DOHH2 (cell line): Measurements from ENCODE around the gene ELOVL2.
"Not testable (repeated sequence)": the region's sequence is repeated elsewhere in the genome, so short reads cannot be mapped to it uniquely, and the experiment has no call there.

Source experiments
- H3F3A ChIP-seq: fragments of 200-600 bp; sonication (generic), shearing (Covaris generic); 2 replicates; pipeline ENCODE4 v1.6.0; 2016; ENCODE audit warnings: antibody characterized with exemption, mild to moderate bottlenecking; ENCODE audit not compliant: control insufficient read depth, insufficient read depth
- H3K27ac ChIP-seq: fragments of 200-600 bp; sonication (generic); 2 replicates; pipeline ENCODE4 v1.5.1; 2014; ENCODE audit warnings: low read depth, mild to moderate bottlenecking, low read length, moderate library complexity
- H3K27me3 ChIP-seq: fragments of 200-600 bp; sonication (generic); 2 replicates; pipeline ENCODE4 v1.6.1; 2014; ENCODE audit warnings: mild to moderate bottlenecking, low read length, mixed read lengths; ENCODE audit not compliant: control insufficient read depth
- H3K36me3 ChIP-seq: fragments of 200-600 bp; sonication (generic); 2 replicates; pipeline ENCODE4 v1.6.1; 2014; ENCODE audit warnings: mild to moderate bottlenecking, low read length, moderate library complexity, mixed read lengths; ENCODE audit not compliant: control insufficient read depth
- H3K4me1 ChIP-seq: fragments of 200-600 bp; sonication (generic); 2 replicates; pipeline ENCODE4 v1.6.1; 2014; ENCODE audit warnings: mild to moderate bottlenecking, low read length, mixed read lengths; ENCODE audit not compliant: control insufficient read depth
- H3K4me2 ChIP-seq: fragments of 200-600 bp; sonication (generic); 2 replicates; pipeline ENCODE4 v1.6.0; 2014; ENCODE audit warnings: mild to moderate bottlenecking, low read length, moderate library complexity
- H3K4me3 ChIP-seq: fragments of 200-600 bp; sonication (generic); 2 replicates; pipeline ENCODE4 v1.5.1; 2014; ENCODE audit warnings: mild to moderate bottlenecking, low read length, mixed read lengths
- H3K79me2 ChIP-seq: fragments of 200-600 bp; sonication (generic); 2 replicates; pipeline ENCODE4 v1.6.1; 2014; ENCODE audit warnings: mild to moderate bottlenecking, low read length, mixed read lengths; ENCODE audit not compliant: control insufficient read depth
- H3K9me2 ChIP-seq: fragments of 200-600 bp; sonication (generic); replicated peaks from 2 replicates; pipeline ENCODE4 v1.6.1; 2014; ENCODE audit warnings: mild to moderate bottlenecking, low read length, mixed read lengths; ENCODE audit not compliant: control insufficient read depth
- H3K9me3 ChIP-seq: fragments of 200-600 bp; sonication (generic); 2 replicates; pipeline ENCODE4 v1.6.1; 2014; ENCODE audit warnings: antibody characterized with exemption, low read length, mixed read lengths; ENCODE audit not compliant: control insufficient read depth, insufficient read depth
- H4K20me1 ChIP-seq: fragments of 200-600 bp; sonication (generic); 2 replicates; pipeline ENCODE4 v1.6.0; 2014; ENCODE audit warnings: low read depth, mild to moderate bottlenecking, antibody characterized with exemption, low read length, moderate library complexity; ENCODE audit not compliant: control insufficient read depth, insufficient read depth
- EZH2phosphoT487 ChIP-seq: fragments of 200-600 bp; sonication (generic); IDR thresholded peaks from 2 replicates; pipeline ENCODE4 v1.6.1; 2017; ENCODE audit warnings: borderline replicate concordance, mild to moderate bottlenecking, antibody characterized with exemption, low read length, moderate library complexity, mixed read lengths
- TF ChIP-seq, protein P1 (sequence below): fragments of 200-600 bp; sonication (generic); IDR thresholded peaks from one replicate; pipeline ENCODE4 v1.5.1; 2014; ENCODE audit warnings: antibody characterized with exemption, mild to moderate bottlenecking, low read depth, low read length; ENCODE audit not compliant: poor library complexity, severe bottlenecking

The ELOVL2 gene

DNA sequence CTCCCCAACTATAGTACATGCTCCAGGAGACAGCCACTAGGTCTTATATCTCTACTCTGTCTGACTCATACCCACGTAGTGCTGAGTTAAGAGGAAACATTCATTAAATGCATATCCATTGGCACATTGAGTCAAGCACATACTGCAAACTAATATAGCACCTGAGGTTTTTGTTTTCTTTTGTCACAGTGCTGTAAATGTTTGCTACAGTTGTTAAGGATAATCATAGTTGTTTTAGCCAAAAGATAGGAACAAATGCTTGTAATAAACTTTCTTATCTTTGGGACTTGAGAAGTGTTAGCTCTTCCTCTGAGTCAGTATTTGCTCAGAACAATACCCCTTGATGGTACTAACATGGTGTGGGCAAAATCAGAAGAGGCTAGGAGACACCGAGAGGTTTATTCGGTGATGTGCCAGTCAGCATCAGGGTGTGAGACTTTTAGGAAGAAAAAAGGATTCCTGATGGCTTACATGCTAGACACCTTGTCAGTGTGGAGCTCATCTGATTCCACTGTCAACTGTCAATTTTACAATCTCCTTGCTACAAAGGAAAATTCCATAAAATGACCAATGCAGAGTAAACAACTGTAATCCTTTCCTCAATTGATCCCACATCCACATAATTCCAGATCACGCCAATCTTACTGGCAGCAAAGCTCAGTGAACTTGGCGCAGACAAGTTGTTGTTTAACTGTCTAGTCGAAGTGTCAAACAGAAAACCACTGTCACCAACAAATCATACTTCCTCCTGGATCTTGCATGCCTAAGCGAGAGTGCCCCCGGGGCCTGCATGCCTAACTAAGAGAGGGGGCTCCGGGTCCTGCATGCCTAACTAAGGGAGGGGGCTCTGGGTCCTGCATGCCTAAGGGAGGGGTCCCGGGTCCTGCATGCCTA, 36.1 kb downstream of the ELOVL2 start:
- no peaks in the 10 kb centered on the region for H3K36me3 ChIP-seq

DNA sequence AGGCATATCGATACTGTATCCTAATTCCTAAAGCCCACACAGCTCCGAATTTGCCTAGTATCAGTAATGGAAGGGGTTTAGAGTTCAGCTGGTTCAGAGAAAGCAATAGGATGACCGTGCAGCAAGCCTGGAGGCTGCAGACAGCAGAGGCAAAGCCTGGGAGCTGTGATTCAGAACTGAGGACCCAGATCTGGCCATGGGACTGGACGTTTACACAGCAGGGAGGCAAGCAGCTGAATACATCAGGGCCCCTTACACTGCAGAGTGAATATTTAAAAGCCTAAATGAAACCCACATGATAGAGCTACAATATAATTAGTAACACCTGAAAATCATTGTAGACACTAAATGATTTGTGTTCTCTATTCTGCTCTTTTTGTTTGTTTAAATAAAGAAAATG, 38.0 kb downstream of the ELOVL2 start:
- Histone ChIP-seq H3F3A (no peaks in the 10 kb centered on the region), H3K79me2 (no peaks in the 10 kb centered on the region), H3K9me2 (no peaks in the 10 kb centered on the region), H3K9me3 (no peaks in the 10 kb centered on the region), H3K4me1 (no peaks in the 10 kb centered on the region), H3K4me2 (no peak overlapping the region), H3K4me3 (no peak overlapping the region), H3K27me3 (peaks cover 15% of the 10 kb centered on the region; the same call in 1 of the 2 replicates), H3K27ac (no peak overlapping the region), H3K36me3 (no peaks in the 10 kb centered on the region), H4K20me1 (no peaks in the 10 kb centered on the region)
- no peak for TF ChIP-seq EZH2phosphoT487

More for the DNA sequence above, 36.1 kb downstream of the ELOVL2 start:
- no peak overlapping the region for H3K27ac ChIP-seq
- H3K9me3 ChIP-seq, result no peaks in the 10 kb centered on the region
- H3K9me2 ChIP-seq, result no peaks in the 10 kb centered on the region
- H3F3A ChIP-seq, result no peaks in the 10 kb centered on the region
- no peaks in the 10 kb centered on the region for H3K79me2 ChIP-seq
- H3K27me3 ChIP-seq, result peaks cover 21% of the 10 kb centered on the region
- H3K4me3 ChIP-seq, result no peak overlapping the region
- H3K4me1 ChIP-seq, result no peaks in the 10 kb centered on the region
- no peaks in the 10 kb centered on the region for H4K20me1 ChIP-seq
- H3K4me2 ChIP-seq, result no peak overlapping the region
- TF ChIP-seq, protein P1, sequence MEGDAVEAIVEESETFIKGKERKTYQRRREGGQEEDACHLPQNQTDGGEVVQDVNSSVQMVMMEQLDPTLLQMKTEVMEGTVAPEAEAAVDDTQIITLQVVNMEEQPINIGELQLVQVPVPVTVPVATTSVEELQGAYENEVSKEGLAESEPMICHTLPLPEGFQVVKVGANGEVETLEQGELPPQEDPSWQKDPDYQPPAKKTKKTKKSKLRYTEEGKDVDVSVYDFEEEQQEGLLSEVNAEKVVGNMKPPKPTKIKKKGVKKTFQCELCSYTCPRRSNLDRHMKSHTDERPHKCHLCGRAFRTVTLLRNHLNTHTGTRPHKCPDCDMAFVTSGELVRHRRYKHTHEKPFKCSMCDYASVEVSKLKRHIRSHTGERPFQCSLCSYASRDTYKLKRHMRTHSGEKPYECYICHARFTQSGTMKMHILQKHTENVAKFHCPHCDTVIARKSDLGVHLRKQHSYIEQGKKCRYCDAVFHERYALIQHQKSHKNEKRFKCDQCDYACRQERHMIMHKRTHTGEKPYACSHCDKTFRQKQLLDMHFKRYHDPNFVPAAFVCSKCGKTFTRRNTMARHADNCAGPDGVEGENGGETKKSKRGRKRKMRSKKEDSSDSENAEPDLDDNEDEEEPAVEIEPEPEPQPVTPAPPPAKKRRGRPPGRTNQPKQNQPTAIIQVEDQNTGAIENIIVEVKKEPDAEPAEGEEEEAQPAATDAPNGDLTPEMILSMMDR, result no peak
- TF ChIP-seq EZH2phosphoT487, result no peak

DNA sequence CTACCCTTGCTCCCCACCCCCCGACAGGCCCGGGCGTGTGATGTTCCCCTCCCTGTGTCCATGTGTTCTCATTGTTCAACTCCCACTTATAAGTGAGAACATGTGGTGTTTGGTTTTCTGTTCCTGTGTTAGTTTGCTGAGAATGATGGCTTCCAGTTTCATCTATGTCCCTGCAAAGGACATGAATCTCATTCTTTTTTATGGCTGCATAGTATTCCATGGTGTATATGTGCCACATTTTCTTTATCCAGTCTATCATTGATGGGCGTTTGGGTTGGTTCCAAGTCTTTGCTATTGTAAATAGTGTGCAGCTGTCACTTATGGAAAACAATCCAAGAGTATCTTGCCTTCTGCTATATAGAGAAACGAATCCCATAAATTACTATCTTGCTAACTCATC, 40.8 kb downstream of the ELOVL2 start:
- H3K79me2 ChIP-seq, H3K4me3 ChIP-seq, H3F3A ChIP-seq, H3K9me2 ChIP-seq, H3K27me3 ChIP-seq, H3K36me3 ChIP-seq, H4K20me1 ChIP-seq, H3K9me3 ChIP-seq, H3K27ac ChIP-seq, H3K4me2 ChIP-seq, H3K4me1 ChIP-seq: not testable (repeated sequence)

DNA sequence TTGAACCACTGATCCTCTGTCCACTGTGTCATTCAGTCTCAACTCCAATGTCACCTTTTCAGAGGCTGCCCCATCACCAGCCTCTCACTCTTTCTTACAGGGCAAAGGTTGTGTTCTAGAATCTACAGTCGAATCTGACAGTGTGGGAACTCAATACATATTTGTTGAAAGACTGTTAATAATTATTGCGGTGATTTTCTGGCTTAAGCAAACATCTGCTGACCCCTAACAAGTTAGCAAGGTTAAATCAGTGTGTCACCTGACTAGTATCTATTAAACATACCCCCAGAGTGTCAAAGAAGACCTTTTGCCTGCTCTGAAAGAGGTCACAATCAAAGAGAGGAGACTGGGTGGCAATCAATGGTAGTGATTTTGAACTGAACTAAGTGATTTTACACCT, 41.9 kb downstream of the ELOVL2 start:
- H3K9me3 ChIP-seq, result no peaks in the 10 kb centered on the region
- no peaks in the 10 kb centered on the region for H3K9me2 ChIP-seq
- no peaks in the 10 kb centered on the region for H3K36me3 ChIP-seq
- H3K27ac ChIP-seq, result no peak overlapping the region
- peaks cover 7% of the 10 kb centered on the region; the same call in 1 of the 2 replicates for H3K27me3 ChIP-seq
- H3K4me2 ChIP-seq, result no peak overlapping the region
- H3K4me1 ChIP-seq, result no peaks in the 10 kb centered on the region
- no peak overlapping the region for H3K4me3 ChIP-seq
- no peaks in the 10 kb centered on the region for H3K79me2 ChIP-seq
- H3F3A ChIP-seq, result no peaks in the 10 kb centered on the region
- no peak for TF ChIP-seq EZH2phosphoT487
- TF ChIP-seq, protein P1, result no peak
- no peaks in the 10 kb centered on the region for H4K20me1 ChIP-seq
